Activated CD8-positive, alpha-beta memory T cell treated with anti-CD3 and anti-CD28 coated beads for 24 hours (primary cell): Measurements from ENCODE around the gene PGR.
"Not testable (repeated sequence)": the region's sequence is repeated elsewhere in the genome, so short reads cannot be mapped to it uniquely, and the experiment has no call there.

Experiments
- DNase-seq: peaks from one replicate; pipeline ENCODE4 v3.0.0-alpha.2; 2020

Gene PGR

GRCh38 chr11:101063706-101064105 lies 65.9 kb downstream of the PGR start:
- no peak for DNase-seq

- DNase-seq = no peak
These were observed 68.0 kb downstream of the PGR start for GRCh38 chr11:101061606-101062005.

- DNase-seq = no peak
These were observed 70.3 kb downstream of the PGR start for GRCh38 chr11:101059331-101059730.

- no peak for DNase-seq
These were observed 76.1 kb downstream of the PGR start for GRCh38 chr11:101053492-101053891.

- no peak for DNase-seq
These were observed 77.9 kb downstream of the PGR start for GRCh38 chr11:101051677-101052076.

GRCh38 chr11:101049813-101050212 lies 79.8 kb downstream of the PGR start:
- DNase-seq = no peak

GRCh38 chr11:101049123-101049522 lies 80.5 kb downstream of the PGR start:
- DNase-seq = no peak

GRCh38 chr11:101048479-101048878 lies 81.1 kb downstream of the PGR start:
- no peak for DNase-seq

- no peak for DNase-seq
These were observed 82.7 kb downstream of the PGR start for GRCh38 chr11:101046947-101047346.

GRCh38 chr11:101045415-101045814 lies 84.2 kb downstream of the PGR start:
- DNase-seq = no peak

GRCh38 chr11:101043940-101044339 lies 85.7 kb downstream of the PGR start:
- DNase-seq = no peak

- no peak for DNase-seq
These were observed 93.7 kb downstream of the PGR start for GRCh38 chr11:101035872-101036271.

- DNase-seq = no peak
These were observed 95.5 kb downstream of the PGR start for GRCh38 chr11:101034076-101034475.

GRCh38 chr11:101032991-101033390 lies 96.6 kb downstream of the PGR start:
- no peak for DNase-seq

GRCh38 chr11:101031713-101032112 lies 97.9 kb downstream of the PGR start:
- DNase-seq = no peak

- DNase-seq = no peak
These were observed 98.9 kb downstream of the PGR start for GRCh38 chr11:101030692-101031091.

- no peak for DNase-seq
These were observed 99.6 kb downstream of the PGR start for GRCh38 chr11:101030015-101030414.

- no peak for DNase-seq
These were observed 101.0 kb downstream of the PGR start for GRCh38 chr11:101028644-101029043.

- DNase-seq = no peak
These were observed 107.4 kb downstream of the PGR start for GRCh38 chr11:101022256-101022655.

- no peak for DNase-seq
These were observed 109.7 kb downstream of the PGR start for GRCh38 chr11:101019870-101020269.

GRCh38 chr11:101014600-101015285 lies 114.9 kb downstream of the PGR start:
- DNase-seq = no peak

GRCh38 chr11:101013702-101014101 lies 115.9 kb downstream of the PGR start:
- not testable (repeated sequence) for DNase-seq

GRCh38 chr11:101011881-101012280 lies 117.7 kb downstream of the PGR start:
- DNase-seq = no peak

- no peak for DNase-seq
These were observed 118.7 kb downstream of the PGR start for GRCh38 chr11:101010899-101011298.

- DNase-seq = no peak
These were observed 119.9 kb downstream of the PGR start for GRCh38 chr11:101009690-101010055.
